CD4-positive, alpha-beta T cell (primary cell): ENCODE measurements around the gene CASP7. TPM values are rescaled to one million over a fixed set of nuclear protein-coding genes. Genes with fewer than 3 reads are reported as not detected.

Source experiments
- ATAC-seq: fragments of 200-7000 bp; cut with Tn5 transposase; one replicate; pipeline ENCODE4 v1.10.0; 2022; ENCODE audit warnings: mild to moderate bottlenecking; ENCODE audit not compliant: poor library complexity
- CTCF ChIA-PET: fragments of 350-600 bp; sonication (Branson Sonifier 250); formaldehyde crosslinking; loops from one replicate; lab custom pipeline; 2021; ENCODE audit warnings: antibody characterized with exemption, inconsistent platforms; lab: Charles Lee
- POLR2A ChIA-PET: fragments of 350-600 bp; sonication (Branson Sonifier 250); formaldehyde crosslinking; loops from one replicate; lab custom pipeline; 2021; ENCODE audit warnings: antibody characterized with exemption, inconsistent platforms; lab: Charles Lee
- DNase-seq, 14 experiments: peaks; one replicate each; pipeline ENCODE4 v3.0.0-alpha.2; 2013 to 2020; ENCODE audit warnings: mixed read lengths in 2 of 14
- H3K27ac ChIP-seq, 2 donors: one replicate each; pipeline versions ENCODE4 v1.5.1 to v1.7.0; 2013; ENCODE audit warnings: low read length in 2 of 2, low read depth in 1 of 2, mild to moderate bottlenecking in 1 of 2
- H3K27me3 ChIP-seq, 2 experiments: 1 replicate in 1 of 2; 2 replicates in 1 of 2; pipeline versions ENCODE4 v1.6.1 to v1.7.0; 2013; ENCODE audit warnings: low read length in 2 of 2, control low read depth in 1 of 2, mild to moderate bottlenecking in 1 of 2, moderate library complexity in 1 of 2; ENCODE audit not compliant: insufficient read depth in 2 of 2, control insufficient read depth in 1 of 2
- H3K36me3 ChIP-seq: one replicate; pipeline ENCODE4 v1.6.1; 2013; ENCODE audit warnings: low read length, control low read depth; ENCODE audit not compliant: insufficient read depth
- H3K4me1 ChIP-seq: one replicate; pipeline ENCODE4 v1.6.1; 2013; ENCODE audit warnings: low read length, control low read depth; ENCODE audit not compliant: insufficient read depth
- H3K4me3 ChIP-seq: one replicate; pipeline ENCODE4 v1.5.1; 2013; ENCODE audit warnings: mild to moderate bottlenecking, low read length, moderate library complexity
- H3K9me3 ChIP-seq, 2 experiments: 1 replicate in 1 of 2; 2 replicates in 1 of 2; pipeline versions ENCODE4 v1.6.1 to v1.7.0; 2013; ENCODE audit warnings: low read length in 2 of 2, mild to moderate bottlenecking in 2 of 2, control low read depth in 1 of 2, moderate library complexity in 1 of 2; ENCODE audit not compliant: control insufficient read depth in 1 of 2, insufficient read depth in 1 of 2
- H3K27ac Mint-ChIP-seq: one replicate; pipeline ENCODE4 v1.8.0; 2020; ENCODE audit warnings: mixed read lengths
- H3K27me3 Mint-ChIP-seq: one replicate; pipeline ENCODE4 v1.8.0; 2021; ENCODE audit warnings: mixed read lengths
- H3K36me3 Mint-ChIP-seq: one replicate; pipeline ENCODE4 v1.8.0; 2021; ENCODE audit warnings: low read depth, mixed read lengths
- H3K4me1 Mint-ChIP-seq: one replicate; pipeline ENCODE4 v1.8.0; 2021; ENCODE audit warnings: low read depth, mixed read lengths
- H3K4me3 Mint-ChIP-seq: one replicate; pipeline ENCODE4 v1.8.0; 2020; ENCODE audit warnings: mild to moderate bottlenecking, mixed read lengths
- H3K9me3 Mint-ChIP-seq: one replicate; pipeline ENCODE4 v1.8.0; 2020; ENCODE audit warnings: mixed read lengths
- CTCF ChIP-seq: fragments of 200-600 bp; IDR thresholded peaks from one replicate; pipeline ENCODE4 v1.8.0; 2022; ENCODE audit warnings: antibody characterized with exemption, mild to moderate bottlenecking
- intact Hi-C, 2 experiments: fragments of 100-400 bp; cut with DNase I in 1 of 2; cut with micrococcal nuclease in 1 of 2; formaldehyde crosslinking; loops; one replicate each; pipeline versions ENCODE4 v1.15.1 to v1.9.0; 2023 to 2025; cut with DNase I, micrococcal nuclease
- total RNA-seq, 174 experiments: library from RNA in 2 of 174; stranded (reverse) in 2 of 174; gene quantifications; one replicate each; pipeline ENCODE4 v1.2.3 and lab custom pipeline; 2021 to 2026

CASP7 gene
- total RNA-seq, 2 experiments from 2014 or later = 8.5 to 8.6 TPM

GRCh38 chr10:113692271-113692670 is 12.6 kb downstream of the CASP7 start:
- H3K9me3 ChIP-seq = peaks cover 16 to 28% of the 10 kb centered on the region in 2 experiments
- H3K4me1 Mint-ChIP-seq = peaks cover 26% of the 10 kb centered on the region
- no peak overlapping the region for H3K27ac Mint-ChIP-seq
- DNase-seq (no peak), ATAC-seq (no peak)
- H3K4me3 ChIP-seq = no peak overlapping the region
- no peak overlapping the region for H3K27ac ChIP-seq
- peaks cover 20% of the 10 kb centered on the region for H3K36me3 ChIP-seq
- no peak overlapping the region for H3K4me3 Mint-ChIP-seq
- ChIA-PET POLR2A (no interaction called here), CTCF (interaction anchor here (0.8 kb wide), 1 partner anchor 13 kb away, joined by 3 read pairs; no protein-coding TSS in a partner anchor)
- peaks cover 12% of the 10 kb centered on the region for H3K9me3 Mint-ChIP-seq
- peaks cover 93% of the 10 kb centered on the region for H3K36me3 Mint-ChIP-seq
- no peak for TF ChIP-seq CTCF
- peaks cover 2% of the 10 kb centered on the region for H3K4me1 ChIP-seq
- intact Hi-C loops = no loop called here
- H3K27me3 Mint-ChIP-seq = no peaks in the 10 kb centered on the region
- H3K27me3 ChIP-seq = no peaks in the 10 kb centered on the region

GRCh38 chr10:113693348-113693747 is 13.6 kb downstream of the CASP7 start:
- Mint-ChIP-seq H3K4me1 (peaks cover 22% of the 10 kb centered on the region), H3K4me3 (no peak overlapping the region), H3K27me3 (no peaks in the 10 kb centered on the region), H3K27ac (no peak overlapping the region), H3K9me3 (peaks cover 12% of the 10 kb centered on the region), H3K36me3 (peaks cover 93% of the 10 kb centered on the region)
- Histone ChIP-seq H3K4me3 (no peak overlapping the region), H3K4me1 (peaks cover 2% of the 10 kb centered on the region), H3K36me3 (peaks cover 30% of the 10 kb centered on the region), H3K27ac (no peak overlapping the region), H3K9me3 (peaks cover 12 to 20% of the 10 kb centered on the region in 2 experiments), H3K27me3 (no peaks in the 10 kb centered on the region)
- TF ChIP-seq CTCF = no peak
- intact Hi-C loops = no loop called here
- ATAC-seq = no peak
- ChIA-PET CTCF (no interaction called here), POLR2A (no interaction called here)
- no peak for DNase-seq

- H3K4me1 ChIP-seq = peaks cover 2% of the 10 kb centered on the region
- no peak for ATAC-seq
- no peaks in the 10 kb centered on the region for H3K27me3 ChIP-seq
- no peak overlapping the region for H3K27ac ChIP-seq
- H3K4me3 ChIP-seq = no peak overlapping the region
- ChIA-PET CTCF (no interaction called here), POLR2A (no interaction called here)
- H3K9me3 ChIP-seq = peaks cover 12 to 20% of the 10 kb centered on the region in 2 experiments
- intact Hi-C loops = no loop called here
- H3K36me3 ChIP-seq = peaks cover 46% of the 10 kb centered on the region
- peaks cover 8% of the 10 kb centered on the region for H3K9me3 Mint-ChIP-seq
- no peak for TF ChIP-seq CTCF
- peaks cover 6% of the 10 kb centered on the region for H3K4me1 Mint-ChIP-seq
- H3K27ac Mint-ChIP-seq = no peak overlapping the region
- no peaks in the 10 kb centered on the region for H3K27me3 Mint-ChIP-seq
- peaks cover 93% of the 10 kb centered on the region for H3K36me3 Mint-ChIP-seq
- H3K4me3 Mint-ChIP-seq = no peak overlapping the region
- DNase-seq = no peak
Observed at GRCh38 chr10:113695691-113696090, 16.0 kb downstream of the CASP7 start.
